ENCODE measurements around the gene SRGAP1. TPM values are rescaled to one million over a fixed set of nuclear protein-coding genes. Genes with fewer than 3 reads are reported as not detected.

The SRGAP1 gene
- total RNA-seq, 3 donors from 2014 or later (not counting 1 experiment from before 2014, with no cell fraction given), result 0.10 to 0.49 (median 0.16) TPM

DNA sequence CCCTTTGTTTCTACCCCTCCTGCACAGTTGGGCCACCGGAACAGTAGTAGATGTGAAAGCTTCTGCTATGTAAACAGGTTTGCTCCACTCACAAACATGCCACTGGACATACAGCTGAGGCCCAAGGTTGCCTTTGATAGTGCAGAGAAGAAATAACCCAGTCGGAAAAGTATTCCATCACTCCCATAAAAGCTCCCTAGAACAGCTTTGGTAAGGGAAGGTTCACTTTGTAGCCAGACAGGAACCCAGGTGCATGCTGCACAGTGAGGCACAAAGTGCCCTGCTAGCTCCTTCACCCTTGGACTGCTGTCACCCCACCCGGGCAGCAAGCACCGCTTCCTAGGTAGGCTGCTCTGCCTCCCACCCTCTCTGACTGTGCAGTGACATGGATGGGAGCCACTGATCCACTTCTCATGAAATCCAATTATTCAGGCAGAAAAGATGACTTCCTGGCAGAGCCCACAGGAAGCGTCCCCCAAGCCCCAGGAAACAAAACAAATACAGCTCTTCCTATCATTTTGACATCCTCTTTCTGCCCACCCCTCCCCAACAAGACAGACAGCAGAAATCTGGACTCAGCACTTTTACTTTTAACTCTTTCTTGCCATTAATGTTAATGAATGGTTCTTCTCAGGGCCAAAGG, 100.2 kb downstream of the SRGAP1 start:
- Mint-ChIP-seq H3K9me3 (no peaks in the 10 kb centered on the region), H3K27me3 (ENCODE audit: low read depth in 2 of 2) (no peaks in the 10 kb centered on the region), H3K36me3 (no peaks in the 10 kb centered on the region), H3K4me3 (no peak overlapping the region), H3K27ac (no peak overlapping the region), H3K4me1 (no peaks in the 10 kb centered on the region)
- no peaks in the 10 kb centered on the region for H3K27me3 ChIP-seq (ENCODE audit: control insufficient read depth, insufficient read depth, low read length)
- no peaks in the 10 kb centered on the region for H3K36me3 ChIP-seq (ENCODE audit: control insufficient read depth, insufficient read depth, low read length)
- H3K4me3 ChIP-seq (ENCODE audit: low read length), result no peak overlapping the region
- no peaks in the 10 kb centered on the region for H3K4me1 ChIP-seq (ENCODE audit: control insufficient read depth, insufficient read depth, low read length)
- no peak overlapping the region for H3K27ac ChIP-seq (ENCODE audit: low read length)
- TF ChIP-seq, protein P1, sequence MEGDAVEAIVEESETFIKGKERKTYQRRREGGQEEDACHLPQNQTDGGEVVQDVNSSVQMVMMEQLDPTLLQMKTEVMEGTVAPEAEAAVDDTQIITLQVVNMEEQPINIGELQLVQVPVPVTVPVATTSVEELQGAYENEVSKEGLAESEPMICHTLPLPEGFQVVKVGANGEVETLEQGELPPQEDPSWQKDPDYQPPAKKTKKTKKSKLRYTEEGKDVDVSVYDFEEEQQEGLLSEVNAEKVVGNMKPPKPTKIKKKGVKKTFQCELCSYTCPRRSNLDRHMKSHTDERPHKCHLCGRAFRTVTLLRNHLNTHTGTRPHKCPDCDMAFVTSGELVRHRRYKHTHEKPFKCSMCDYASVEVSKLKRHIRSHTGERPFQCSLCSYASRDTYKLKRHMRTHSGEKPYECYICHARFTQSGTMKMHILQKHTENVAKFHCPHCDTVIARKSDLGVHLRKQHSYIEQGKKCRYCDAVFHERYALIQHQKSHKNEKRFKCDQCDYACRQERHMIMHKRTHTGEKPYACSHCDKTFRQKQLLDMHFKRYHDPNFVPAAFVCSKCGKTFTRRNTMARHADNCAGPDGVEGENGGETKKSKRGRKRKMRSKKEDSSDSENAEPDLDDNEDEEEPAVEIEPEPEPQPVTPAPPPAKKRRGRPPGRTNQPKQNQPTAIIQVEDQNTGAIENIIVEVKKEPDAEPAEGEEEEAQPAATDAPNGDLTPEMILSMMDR (IDR thresholded peaks at IDR 0.05), result no peak
- DNase-seq, result no peak
- H3K9me3 ChIP-seq (ENCODE audit: control insufficient read depth, insufficient read depth, low read length), result no peaks in the 10 kb centered on the region
- ATAC-seq, result no peak
- intact Hi-C loops (cut with micrococcal nuclease), result no loop called here
- WGBS (ENCODE audit: insufficient coverage), result 59% methylated on average over 5 of the region's 5 CpGs

- ATAC-seq (no peak), DNase-seq (no peak)
- H3K4me1 Mint-ChIP-seq, result no peaks in the 10 kb centered on the region
- no peaks in the 10 kb centered on the region for H3K4me1 ChIP-seq (ENCODE audit: control insufficient read depth, insufficient read depth, low read length)
- H3K27ac Mint-ChIP-seq, result no peak overlapping the region
- H3K4me3 ChIP-seq (ENCODE audit: low read length), result no peak overlapping the region
- TF ChIP-seq, protein P1 (IDR thresholded peaks at IDR 0.05), result no peak
- no peaks in the 10 kb centered on the region for H3K36me3 Mint-ChIP-seq
- no peaks in the 10 kb centered on the region for H3K27me3 ChIP-seq (ENCODE audit: control insufficient read depth, insufficient read depth, low read length)
- no peak overlapping the region for H3K4me3 Mint-ChIP-seq
- no peaks in the 10 kb centered on the region for H3K27me3 Mint-ChIP-seq (ENCODE audit: low read depth in 2 of 2)
- no peaks in the 10 kb centered on the region for H3K36me3 ChIP-seq (ENCODE audit: control insufficient read depth, insufficient read depth, low read length)
- H3K9me3 Mint-ChIP-seq, result no peaks in the 10 kb centered on the region
- intact Hi-C loops (cut with micrococcal nuclease), result no loop called here
- no peaks in the 10 kb centered on the region for H3K9me3 ChIP-seq (ENCODE audit: control insufficient read depth, insufficient read depth, low read length)
- H3K27ac ChIP-seq (ENCODE audit: low read length), result no peak overlapping the region
These were observed 101.3 kb downstream of the SRGAP1 start for GRCh38 chr12:63945777-63946176.

DNA sequence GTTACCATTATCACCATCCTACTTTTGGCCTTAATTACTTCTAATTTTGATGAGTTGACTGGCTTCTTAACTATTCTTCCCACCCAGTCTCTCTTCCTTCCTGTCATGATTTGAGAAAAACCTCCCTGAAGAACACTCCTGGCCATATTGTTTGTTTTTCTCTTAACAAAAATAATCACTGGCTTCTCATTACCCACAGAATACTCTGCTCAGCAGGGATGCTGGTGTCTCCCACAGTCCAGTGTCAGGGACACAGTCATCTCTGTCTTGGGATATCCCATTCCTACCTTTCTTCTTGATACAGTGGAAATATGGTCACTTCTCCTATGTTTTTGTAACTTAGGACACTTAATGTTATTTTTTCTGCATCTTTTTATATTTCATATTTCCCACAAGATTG, 103.7 kb downstream of the SRGAP1 start:
- DNase-seq, result no peak
- H3K4me3 ChIP-seq (ENCODE audit: low read length), result no peak overlapping the region

More for the DNA sequence above, 103.7 kb downstream of the SRGAP1 start:
- Mint-ChIP-seq H3K27me3 (ENCODE audit: low read depth in 2 of 2) (no peaks in the 10 kb centered on the region), H3K4me1 (no peaks in the 10 kb centered on the region), H3K36me3 (no peaks in the 10 kb centered on the region), H3K4me3 (no peak overlapping the region), H3K27ac (no peak overlapping the region), H3K9me3 (no peaks in the 10 kb centered on the region)
- no peak for ATAC-seq
- Histone ChIP-seq H3K36me3 (ENCODE audit: control insufficient read depth, insufficient read depth, low read length) (no peaks in the 10 kb centered on the region), H3K27me3 (ENCODE audit: control insufficient read depth, insufficient read depth, low read length) (no peaks in the 10 kb centered on the region), H3K4me1 (ENCODE audit: control insufficient read depth, insufficient read depth, low read length) (no peaks in the 10 kb centered on the region), H3K27ac (ENCODE audit: low read length) (no peak overlapping the region), H3K9me3 (ENCODE audit: control insufficient read depth, insufficient read depth, low read length) (no peaks in the 10 kb centered on the region)
- intact Hi-C loops (cut with micrococcal nuclease), result no loop called here
- TF ChIP-seq, protein P1 (IDR thresholded peaks at IDR 0.05), result no peak

Data from natural killer cell (primary cell).